ENCODE results near the gene PSD2. TPM values are rescaled to one million over a fixed set of nuclear protein-coding genes. Genes with fewer than 3 reads are reported as not detected.

The PSD2 gene
- total and polyA plus RNA-seq, 2 of the 13 experiments (the other 11 are each of a cell fraction or from before 2014, with no cell fraction given) = 0.07 TPM; not detected in 1

DNA sequence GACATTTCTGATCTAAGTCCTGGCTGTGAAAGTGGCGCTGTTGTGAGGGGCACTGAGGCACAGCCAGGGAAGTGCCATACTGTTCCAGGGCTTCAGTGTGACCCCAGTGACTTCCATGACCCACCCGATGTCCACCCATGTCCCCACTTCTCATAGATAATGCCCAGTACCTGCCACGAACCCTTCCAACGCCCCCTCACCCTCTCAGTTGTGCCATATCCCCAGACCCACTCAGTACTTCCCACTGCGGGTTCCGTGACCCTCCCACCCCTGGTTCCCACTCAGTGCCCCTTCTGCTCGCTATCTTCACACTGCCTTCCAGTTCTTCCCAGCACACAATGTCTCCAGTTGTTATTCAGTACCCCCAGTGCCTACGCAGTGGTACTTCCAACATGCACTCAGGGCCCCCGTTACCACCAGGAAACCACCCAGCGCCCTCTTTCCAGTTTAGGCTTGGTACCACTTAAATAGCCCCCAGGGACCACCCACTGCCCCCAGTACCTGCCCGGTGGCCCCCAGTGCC is 30.7 kb upstream of the PSD2 start:
- Histone ChIP-seq H3K9ac (ENCODE audit: insufficient read depth, low read depth, low read length) (no peak overlapping the region), H3K4me3 (replicated peaks in 1 of 3; ENCODE audit: insufficient read depth in 1 of 3, low read depth in 2 of 3, low read length in 3 of 3) (peak overlapping the region in 1 of 3 experiments; percentile 78; a peak in 1 of 6 replicates), H2AFZ (ENCODE audit: low read length) (no peak overlapping the region), H4K20me1 (ENCODE audit: insufficient read depth, low read length) (no peaks in the 10 kb centered on the region), H3K9me3 (ENCODE audit: low read length) (no peaks in the 10 kb centered on the region), H3K79me2 (ENCODE audit: insufficient read depth, low read length) (no peaks in the 10 kb centered on the region), H3K4me1 (ENCODE audit: insufficient read depth, low read length) (peaks cover 81% of the 10 kb centered on the region), H3K4me2 (ENCODE audit: low read depth, low read length) (peak overlapping the region; percentile 90; the same call in 1 of the 2 replicates), H3K36me3 (replicated peaks in 1 of 2; ENCODE audit: control insufficient read depth in 1 of 2, insufficient read depth in 2 of 2, low read length in 2 of 2) (no peaks in the 10 kb centered on the region), H3K27ac (ENCODE audit: extremely low read length, insufficient read depth, low read length) (no peak overlapping the region), H3K27me3 (ENCODE audit: control insufficient read depth in 1 of 2, insufficient read depth in 2 of 2, low read length in 2 of 2) (peaks cover 0 to 13% of the 10 kb centered on the region in 2 experiments; a peak in 4 of 5 replicates)
- intact Hi-C loops (cut with micrococcal nuclease; ENCODE audit: unreplicated experiment) (loop anchor here (1.0 to 5.0 kb wide), 2 partner anchors 73 to 132 kb away; no protein-coding TSS in a partner anchor), in situ Hi-C loops (cut with HindIII; ENCODE audit: extremely low pct_ligation_motif_present, low pct_unique_long_range_greater_than_20kb) (loop anchor here (5.0 kb wide), 1 partner anchor 118 kb away; the partner anchor contains the start of gene CXXC5)
- DNase-seq (ENCODE audit: low spot score) (no peak), ATAC-seq (no peak), FAIRE-seq (no peak)
- ChIA-PET CTCF (ENCODE audit: low intra/inter-chr PET ratio, low total read pairs) (interaction anchor here (0.8 to 2.5 kb wide), 9 partner anchors 40 to 203 kb away, joined by 3 to 54 read pairs (median 6); no protein-coding TSS in a partner anchor), POLR2A (interaction anchor here (0.7 to 2.2 kb wide), 6 partner anchors 23 to 131 kb away, joined by 3 to 5 read pairs (median 4); partner anchors contain the start of gene CXXC5)
- WGBS (ENCODE audit: low lambda C conversion rate) = 42% methylated on average over 11 of the region's 11 CpGs
- BruUV-seq (replicated peaks) = no TSS peak
- TF ChIP-seq, protein P1, sequence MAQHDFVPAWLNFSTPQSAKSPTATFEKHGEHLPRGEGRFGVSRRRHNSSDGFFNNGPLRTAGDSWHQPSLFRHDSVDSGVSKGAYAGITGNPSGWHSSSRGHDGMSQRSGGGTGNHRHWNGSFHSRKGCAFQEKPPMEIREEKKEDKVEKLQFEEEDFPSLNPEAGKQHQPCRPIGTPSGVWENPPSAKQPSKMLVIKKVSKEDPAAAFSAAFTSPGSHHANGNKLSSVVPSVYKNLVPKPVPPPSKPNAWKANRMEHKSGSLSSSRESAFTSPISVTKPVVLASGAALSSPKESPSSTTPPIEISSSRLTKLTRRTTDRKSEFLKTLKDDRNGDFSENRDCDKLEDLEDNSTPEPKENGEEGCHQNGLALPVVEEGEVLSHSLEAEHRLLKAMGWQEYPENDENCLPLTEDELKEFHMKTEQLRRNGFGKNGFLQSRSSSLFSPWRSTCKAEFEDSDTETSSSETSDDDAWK (CRISPR knock-in tag; IDR thresholded peaks at IDR 0.05) = no peak
- TF ChIP-seq, protein P2, sequence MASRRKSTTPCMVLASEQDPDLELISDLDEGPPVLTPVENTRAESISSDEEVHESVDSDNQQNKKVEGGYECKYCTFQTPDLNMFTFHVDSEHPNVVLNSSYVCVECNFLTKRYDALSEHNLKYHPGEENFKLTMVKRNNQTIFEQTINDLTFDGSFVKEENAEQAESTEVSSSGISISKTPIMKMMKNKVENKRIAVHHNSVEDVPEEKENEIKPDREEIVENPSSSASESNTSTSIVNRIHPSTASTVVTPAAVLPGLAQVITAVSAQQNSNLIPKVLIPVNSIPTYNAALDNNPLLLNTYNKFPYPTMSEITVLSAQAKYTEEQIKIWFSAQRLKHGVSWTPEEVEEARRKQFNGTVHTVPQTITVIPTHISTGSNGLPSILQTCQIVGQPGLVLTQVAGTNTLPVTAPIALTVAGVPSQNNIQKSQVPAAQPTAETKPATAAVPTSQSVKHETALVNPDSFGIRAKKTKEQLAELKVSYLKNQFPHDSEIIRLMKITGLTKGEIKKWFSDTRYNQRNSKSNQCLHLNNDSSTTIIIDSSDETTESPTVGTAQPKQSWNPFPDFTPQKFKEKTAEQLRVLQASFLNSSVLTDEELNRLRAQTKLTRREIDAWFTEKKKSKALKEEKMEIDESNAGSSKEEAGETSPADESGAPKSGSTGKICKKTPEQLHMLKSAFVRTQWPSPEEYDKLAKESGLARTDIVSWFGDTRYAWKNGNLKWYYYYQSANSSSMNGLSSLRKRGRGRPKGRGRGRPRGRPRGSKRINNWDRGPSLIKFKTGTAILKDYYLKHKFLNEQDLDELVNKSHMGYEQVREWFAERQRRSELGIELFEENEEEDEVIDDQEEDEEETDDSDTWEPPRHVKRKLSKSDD (CRISPR knock-in tag; IDR thresholded peaks at IDR 0.05; ENCODE audit: low read depth) = peak; percentile 8; the same call in 1 of the 2 replicates
- TF ChIP-seq, protein P3, sequence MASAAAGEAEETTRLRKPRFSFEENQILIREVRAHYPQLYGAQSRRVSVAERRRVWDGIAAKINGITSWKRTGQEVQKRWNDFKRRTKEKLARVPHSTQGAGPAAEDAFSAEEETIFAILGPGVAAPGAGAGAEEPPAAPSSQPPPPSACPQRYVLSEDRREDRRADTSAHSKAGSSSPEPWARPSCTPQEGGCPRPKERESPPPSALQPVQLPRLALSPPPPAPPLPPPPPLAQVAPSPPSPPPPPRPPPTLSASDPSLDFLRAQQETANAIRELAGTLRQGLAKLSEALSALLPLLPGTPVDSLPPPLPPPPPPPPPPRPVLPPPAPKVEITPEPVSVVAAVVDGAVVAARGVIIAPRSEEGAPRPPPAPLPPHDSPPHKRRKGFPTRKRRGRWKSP (CRISPR knock-in tag; IDR thresholded peaks at IDR 0.05) = no peak
- no peak for TF ChIP-seq ZNF143 (CRISPR knock-in tag; IDR thresholded peaks at IDR 0.05)
- TF ChIP-seq HDAC6 (IDR thresholded peaks at IDR 0.05; ENCODE audit: low read depth, low read length) = no peak
- no peak for TF ChIP-seq KLF15 (CRISPR knock-in tag; IDR thresholded peaks at IDR 0.05; ENCODE audit: borderline replicate concordance)

Data from HepG2 (cell line).